Activated T-helper 1 cell treated with anti-CD3 and anti-CD28 coated beads, Interleukin-2, amount 50 U/mL, for 16 hours (primary cell): Measurements from ENCODE around the gene FAHD1.

Source experiments
- DNase-seq, 2 donors: peaks; one replicate each; pipeline ENCODE4 v3.0.0-alpha.2; 2020; ENCODE audit warnings: low read depth in 1 of 2, low spot score in 1 of 2

The FAHD1 gene

DNA sequence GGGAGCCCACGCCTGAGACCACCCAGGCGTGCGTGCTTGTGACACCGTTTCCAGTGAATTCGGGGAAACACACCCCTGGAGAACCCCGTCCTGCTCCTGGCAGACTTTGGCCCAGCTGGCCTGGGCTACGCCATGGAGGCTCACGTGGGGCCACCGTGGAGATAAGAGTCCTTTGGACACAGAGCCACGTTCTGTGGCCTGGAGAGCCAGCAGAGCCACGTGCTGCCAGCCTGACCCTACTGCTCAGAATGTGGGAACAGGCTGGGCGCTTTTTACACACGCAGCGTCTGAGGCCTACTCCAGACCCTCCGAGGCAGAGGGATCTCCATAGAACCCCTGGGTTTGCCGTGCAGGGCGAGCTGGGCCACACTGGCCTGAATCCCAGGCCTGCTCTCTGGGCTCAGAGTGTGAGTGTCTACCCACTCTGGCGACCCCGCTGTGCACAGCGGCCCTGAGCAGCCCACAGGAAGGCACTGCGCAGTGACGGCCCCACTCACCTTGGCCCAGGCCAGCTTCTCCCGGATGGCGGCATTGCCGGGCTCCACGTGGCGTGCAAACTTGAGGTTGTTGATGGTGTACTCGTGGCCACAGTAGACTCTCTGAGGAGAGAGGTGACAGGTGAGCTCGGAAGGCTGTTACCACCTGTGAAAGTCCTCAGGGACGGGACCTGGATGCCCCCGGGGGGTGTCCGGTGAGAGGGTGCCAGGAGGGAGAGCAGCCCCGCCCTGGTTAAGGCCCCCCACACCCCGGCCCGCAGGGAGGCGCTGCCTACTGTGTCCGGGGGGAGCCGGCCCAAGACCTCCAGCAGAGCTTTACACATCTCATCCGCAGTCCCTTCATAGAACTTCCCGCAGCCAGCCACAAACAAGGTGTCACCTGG is 10.4 kb upstream of the FAHD1 start:
- no peak for DNase-seq

DNA sequence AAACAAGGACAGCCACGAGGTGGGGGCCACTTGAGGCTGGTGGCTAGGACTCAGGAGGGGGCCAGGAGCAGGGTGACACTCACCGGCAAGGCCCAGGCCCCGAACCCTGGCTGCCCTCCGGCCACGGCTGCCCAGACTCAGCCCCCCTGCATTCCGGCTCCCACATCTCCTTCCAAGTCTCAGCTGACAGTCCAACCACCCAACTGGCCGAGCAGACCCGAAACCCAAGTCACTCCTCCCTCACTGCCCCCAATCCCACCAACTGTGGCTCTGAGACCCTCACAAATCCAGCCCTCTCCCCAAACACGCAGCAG is 9.8 kb upstream of the FAHD1 start:
- no peak for DNase-seq

DNA sequence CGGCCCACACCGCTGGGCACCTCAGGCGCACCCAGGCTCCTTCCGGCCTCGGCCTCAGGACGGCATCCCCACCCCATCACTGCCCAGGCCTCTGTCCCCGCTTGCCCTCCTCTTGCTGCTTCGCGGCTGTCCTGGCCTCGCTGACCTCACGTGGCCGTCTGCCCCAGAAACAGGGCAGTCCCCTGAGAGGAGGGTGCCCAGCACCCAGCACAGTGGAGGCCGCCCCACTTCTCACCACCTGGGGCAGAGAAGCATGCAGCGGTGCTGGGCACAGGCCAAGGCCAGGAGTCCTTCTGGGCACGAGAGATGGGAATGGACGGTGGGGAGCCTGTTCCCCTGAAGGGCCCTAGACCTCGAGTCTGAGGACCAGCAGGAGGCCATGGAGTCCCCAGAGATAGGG is 9.3 kb upstream of the FAHD1 start:
- DNase-seq: no peak

DNA sequence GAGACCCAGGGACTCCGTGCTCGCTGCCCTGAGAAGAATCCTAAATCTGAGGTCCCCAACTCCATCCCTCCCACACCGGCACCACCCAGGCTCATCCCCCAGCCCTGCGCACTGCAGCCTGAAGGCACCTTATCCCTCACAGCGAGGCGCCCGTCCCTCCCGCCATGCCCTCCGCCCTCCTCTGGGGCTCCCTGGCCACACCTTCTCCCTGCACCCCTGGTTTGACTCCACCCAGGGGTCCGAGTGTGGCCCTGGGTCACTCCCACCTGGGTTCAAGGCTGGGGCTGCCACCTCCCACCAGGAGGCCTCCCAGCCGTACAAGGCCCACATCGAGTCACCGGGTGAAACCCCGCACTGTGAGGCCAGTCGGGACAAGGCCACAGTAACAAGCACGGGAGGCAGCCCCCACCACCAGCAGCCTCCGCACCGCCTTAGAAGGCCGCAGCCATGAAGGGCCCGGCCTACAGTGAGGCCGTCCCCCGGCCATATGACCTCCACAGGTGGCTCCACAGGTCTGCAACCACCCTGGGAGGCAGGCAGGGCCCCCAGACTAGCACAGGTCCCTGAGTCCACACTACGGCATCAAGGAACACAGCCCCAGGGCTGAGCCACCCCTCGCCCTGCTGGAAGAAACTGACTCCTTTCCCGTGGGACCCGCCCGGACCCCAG is 8.7 kb upstream of the FAHD1 start:
- DNase-seq: no peak

DNA sequence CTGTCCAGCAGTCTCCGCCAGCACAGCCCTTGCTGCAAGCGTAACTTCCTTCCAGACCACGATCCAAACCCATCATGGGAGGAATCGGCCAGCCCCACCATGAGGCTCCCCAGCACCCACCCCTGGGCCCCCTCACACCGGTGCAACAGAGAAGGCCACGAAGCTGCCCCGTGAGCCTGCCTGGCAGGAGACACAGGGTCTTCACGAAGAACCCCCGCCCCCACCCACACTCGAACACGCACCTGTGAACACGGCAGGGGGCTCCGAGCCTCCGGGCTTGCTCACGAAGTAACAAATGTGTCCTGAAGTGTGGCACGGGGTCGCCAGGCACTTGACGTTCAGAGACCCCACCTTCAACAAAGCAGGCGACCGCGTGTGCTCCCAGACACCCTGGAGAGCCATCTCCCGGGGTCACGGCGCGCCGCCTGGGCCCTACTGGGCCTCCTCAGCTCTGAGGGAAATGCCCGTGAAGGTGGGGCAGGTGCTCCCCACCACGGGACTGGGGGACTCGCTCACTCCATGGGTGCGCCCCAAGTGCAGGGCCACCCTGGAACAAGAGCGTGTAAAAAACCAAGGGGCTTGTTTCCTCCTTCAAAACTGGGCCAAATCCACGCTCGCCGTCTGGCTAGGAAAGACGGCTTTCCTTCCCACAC is 8.0 kb upstream of the FAHD1 start:
- no peak for DNase-seq

DNA sequence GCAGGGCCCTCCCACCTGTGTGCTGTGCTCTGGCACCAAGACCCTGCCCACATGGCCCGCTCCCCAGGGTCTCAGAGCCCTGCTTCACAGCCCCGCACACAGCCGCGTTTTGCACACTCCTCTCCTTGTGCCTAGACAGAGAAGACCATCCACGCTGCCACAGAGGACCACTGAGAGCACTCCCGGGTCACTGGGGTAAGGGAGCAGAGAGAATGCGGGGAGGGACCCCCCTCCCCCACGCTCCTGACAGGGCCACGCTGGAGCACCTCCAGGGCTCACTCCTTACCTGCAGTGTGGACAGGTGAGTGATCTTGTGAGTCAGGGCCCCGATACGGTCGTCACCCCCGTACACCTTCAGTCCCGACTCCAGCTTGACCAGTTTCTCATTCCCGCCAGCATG is 7.4 kb upstream of the FAHD1 start:
- no peak for DNase-seq

DNA sequence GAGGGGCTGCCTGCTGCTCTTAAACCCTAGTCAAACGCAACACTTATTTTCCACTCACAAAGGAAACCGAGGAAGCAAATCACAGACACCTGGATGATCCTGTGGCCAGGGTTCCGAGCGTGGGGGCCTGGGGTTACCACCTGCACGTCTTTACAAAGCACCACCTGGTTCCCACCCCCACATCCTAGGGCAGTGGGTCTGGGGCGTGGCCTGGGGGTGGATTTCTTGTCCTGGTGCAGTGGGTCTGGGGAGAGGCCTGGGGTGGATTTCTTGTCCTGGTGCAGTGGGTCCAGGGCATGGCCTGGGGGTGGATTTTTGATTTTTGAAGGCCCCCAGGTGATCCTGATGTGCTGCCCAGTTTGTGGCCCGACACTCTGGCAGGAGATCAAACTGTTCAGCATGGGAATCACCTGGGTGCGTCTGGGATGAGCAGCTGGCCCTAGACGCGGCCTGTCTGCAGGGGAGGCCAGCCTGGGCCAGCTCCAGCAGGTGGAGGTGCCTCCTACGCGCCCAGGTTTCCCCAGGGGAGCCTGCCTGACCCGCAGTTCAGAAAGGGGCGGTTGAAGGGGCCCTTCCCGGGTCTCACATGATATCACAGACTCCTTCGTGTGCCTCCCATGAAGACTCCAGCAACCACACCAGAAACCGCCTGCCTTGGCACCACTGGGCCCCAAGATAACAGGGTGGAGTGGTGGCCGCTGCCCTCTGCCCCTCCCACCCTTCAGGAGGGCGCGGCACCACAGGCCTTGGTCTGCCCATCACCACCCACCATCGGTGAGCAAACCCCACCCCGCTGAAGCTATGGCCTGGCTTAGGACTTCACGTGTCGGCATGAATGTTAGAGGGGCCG is 6.7 kb upstream of the FAHD1 start:
- no peak for DNase-seq

DNA sequence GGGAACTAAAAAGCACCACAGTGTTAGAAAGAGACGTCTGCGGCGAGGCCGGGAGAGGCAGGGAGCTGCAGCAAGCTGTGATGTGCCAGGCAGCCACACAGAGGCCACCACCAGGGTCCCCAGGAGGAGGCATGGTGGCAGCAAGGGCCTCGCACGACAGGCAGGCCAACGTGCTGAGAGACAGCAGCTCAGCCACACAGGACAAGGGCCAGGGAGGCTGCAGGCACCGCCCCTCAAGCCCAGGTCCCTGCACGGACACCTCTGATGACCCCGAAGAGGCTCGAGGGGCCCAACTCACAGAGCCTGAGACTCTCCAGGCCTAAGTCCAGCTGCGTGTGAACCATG is 6.1 kb upstream of the FAHD1 start:
- DNase-seq: no peak

DNA sequence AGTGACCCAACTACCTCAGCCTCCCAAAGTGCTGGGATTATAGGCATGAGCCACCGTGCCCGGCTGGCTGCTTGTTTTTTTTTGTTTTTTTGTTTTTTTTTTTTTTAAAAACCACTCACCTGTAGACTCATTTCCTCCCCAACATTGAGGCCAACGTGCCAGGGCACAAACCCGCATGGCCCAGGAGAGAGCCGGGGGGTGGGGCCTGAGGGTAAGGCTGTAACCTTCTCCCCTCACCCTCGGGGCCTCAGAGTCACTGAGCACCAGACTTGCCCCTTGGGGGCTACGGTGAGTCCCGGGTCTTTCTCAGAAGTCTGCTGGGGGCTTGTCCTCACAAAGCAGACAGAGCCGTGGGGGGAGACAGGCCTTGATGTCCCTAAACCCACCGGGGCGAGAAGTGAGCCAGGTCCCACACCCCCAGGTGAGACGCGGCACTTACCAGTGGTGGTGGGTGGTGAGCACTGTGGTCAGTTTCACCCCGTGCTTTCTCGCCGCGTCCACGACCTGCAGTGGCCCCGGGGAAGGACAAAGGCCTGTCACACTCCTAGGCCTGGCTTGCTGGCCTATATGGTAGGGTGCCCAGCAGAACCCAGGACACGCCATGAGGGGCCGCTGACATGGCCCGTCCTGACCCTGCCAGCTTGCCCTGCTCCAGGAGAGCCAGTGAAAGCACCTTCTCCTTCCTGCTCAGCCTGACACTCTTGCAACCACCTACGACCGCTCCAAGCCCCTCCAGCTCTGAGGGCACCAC is 5.0 kb upstream of the FAHD1 start:
- no peak for DNase-seq

DNA sequence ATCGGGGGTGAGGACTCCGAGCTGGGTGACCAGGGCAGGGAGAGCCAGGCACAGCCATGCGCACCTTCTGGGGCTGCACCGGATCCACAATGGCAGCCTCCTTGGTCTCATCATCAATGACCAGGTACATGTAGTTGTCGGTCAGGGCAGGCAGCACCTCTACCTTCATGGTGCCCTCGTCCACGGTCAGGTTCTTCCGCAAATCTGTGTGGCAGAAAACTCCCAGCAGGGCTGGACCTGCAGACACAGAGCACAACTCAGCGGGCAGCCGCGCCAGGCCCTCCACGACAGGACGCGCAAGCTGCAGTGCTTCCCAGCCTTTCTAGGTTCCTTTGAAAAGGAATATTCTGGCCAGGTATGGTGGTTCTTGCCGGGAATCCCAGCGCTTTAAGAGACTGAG is 4.2 kb upstream of the FAHD1 start:
- no peak for DNase-seq

DNA sequence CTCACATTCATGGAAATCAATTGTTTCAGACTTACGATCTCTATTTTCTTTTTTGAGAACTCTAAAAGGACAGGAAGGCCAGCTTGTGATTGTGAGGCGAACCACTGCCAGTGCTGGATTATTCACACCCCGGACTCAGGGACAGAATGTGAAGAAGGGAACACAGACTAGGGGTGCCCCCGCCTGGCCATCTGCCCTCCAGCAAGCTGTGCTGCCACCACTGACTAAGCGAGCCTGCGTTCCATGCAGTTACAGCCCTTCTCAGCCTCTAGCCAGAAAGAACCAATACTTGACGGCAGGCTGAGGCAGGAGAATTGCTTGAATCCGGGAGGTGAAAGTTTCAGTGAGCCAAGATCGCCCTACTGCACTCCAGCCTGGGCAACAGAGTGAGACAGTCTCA is 3.2 kb upstream of the FAHD1 start:
- DNase-seq: no peak

DNA sequence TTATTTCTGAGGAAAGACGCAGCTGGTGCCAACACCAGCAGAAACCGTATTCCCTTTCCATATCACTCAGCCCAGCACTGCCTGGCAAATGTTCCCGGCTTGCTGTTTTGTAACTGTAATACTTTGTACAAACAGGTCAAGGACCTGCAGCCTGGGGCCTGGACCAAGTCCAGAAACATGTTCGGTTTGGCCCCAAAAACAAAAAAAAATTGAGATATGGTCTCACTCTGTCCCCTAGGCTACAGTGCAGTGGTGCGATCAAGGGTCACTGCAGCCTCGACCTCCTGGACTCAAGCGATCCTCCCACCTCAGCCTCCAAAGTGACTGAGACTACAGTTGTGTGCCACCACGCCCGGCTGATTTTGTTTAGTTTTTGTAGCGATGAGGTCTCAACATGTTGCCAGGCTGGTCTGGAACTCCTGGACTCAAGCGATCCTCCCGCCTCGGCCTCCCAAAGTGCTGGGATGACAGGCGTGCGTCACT is 1.6 kb upstream of the FAHD1 start:
- no peak for DNase-seq

DNA sequence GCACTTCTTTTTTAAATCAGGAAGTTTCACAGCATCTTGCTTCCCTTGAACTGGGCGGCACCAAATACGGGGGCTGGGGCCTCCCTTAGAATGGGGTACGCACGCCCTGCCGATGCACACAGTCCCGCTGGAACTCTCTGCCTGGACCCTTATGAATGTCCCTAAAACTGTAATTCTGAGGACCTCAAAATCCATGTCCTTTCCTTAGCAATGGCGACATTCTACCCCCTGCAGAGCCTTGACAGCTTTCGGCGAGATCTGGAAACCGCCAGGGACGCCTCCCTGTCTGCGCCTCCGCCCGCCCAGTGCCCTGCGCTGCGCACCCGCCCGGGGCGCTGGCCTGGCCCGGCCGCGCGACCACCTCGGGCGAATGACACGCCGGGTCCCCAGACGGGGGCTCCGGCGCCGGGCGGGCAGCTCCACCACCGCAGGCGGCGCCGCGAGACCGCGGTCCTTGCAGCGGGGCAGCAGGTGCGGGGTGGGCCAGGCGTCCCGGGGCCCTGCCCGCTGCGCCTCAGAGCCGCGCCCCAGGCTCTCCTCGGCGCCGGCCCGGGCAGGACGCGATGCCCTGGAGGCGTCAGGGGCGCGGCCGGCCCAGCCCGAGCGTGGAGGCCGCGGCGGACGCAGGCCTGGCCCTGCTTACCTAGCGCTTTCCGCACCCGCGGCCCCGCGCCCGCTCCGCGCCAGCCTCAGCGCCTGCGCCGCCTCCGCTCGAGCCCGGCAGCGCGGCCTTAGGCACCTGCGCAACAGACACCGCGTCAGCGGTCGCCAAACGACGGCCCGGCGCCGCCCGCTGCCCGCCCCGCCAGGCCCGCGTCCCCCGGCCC is 929 bp upstream of the FAHD1 start:
- DNase-seq: peak; percentile 32 to 46

DNA sequence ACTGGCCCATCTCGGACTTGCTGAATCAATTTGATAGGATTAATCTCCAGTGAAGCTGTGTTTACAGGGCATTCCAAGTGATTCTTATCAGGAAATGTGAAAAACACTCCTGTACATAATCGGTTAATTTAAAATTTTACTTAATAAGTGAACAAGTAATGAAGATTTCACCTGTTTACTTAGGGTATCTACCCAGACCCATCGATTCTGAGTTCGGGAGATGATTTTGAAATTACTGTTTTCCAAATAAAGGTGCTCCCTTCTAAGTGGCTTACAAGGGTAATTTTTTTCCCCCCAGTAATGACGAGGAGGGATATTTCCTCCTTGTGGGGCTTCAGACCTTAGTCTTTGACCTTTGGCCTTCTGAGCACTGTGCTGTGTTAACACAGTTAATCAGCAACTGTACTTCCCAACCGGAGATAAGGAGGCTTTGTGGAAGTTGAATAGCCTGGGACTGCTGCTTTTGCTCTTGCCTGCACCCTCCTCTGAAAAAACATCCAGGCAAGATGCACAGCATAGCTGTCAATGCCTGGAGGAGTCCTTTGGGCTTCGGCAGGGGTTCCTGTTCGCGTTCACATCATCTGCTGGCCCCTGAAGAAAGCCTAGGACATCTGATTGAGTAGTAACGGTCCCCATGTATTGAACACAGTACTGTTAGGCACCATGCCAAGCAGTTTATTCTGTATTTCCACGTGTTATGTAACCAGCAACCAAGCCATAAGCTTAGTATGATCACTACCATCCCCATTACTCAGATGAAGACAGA is 1.8 kb downstream of the FAHD1 start:
- no peak for DNase-seq

DNA sequence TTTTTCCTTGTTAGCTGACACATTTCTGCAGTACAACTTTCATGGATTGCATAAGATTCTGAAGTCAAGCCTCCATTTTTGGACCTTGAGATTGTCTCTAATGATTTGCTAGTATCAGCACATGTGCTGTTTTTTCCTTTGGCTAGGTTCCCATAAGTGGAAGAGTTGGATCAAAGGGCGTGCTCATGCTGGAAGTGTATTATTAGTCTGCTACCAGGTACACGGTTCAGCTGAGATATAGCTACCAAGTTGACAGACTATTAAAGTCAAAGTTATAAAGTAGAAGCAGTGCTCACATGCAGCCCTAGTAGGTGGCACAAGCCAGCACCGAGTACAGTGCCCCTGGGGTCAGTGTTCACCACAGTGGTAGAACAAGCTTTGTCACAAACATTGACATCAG is 3.2 kb downstream of the FAHD1 start:
- DNase-seq: no peak

DNA sequence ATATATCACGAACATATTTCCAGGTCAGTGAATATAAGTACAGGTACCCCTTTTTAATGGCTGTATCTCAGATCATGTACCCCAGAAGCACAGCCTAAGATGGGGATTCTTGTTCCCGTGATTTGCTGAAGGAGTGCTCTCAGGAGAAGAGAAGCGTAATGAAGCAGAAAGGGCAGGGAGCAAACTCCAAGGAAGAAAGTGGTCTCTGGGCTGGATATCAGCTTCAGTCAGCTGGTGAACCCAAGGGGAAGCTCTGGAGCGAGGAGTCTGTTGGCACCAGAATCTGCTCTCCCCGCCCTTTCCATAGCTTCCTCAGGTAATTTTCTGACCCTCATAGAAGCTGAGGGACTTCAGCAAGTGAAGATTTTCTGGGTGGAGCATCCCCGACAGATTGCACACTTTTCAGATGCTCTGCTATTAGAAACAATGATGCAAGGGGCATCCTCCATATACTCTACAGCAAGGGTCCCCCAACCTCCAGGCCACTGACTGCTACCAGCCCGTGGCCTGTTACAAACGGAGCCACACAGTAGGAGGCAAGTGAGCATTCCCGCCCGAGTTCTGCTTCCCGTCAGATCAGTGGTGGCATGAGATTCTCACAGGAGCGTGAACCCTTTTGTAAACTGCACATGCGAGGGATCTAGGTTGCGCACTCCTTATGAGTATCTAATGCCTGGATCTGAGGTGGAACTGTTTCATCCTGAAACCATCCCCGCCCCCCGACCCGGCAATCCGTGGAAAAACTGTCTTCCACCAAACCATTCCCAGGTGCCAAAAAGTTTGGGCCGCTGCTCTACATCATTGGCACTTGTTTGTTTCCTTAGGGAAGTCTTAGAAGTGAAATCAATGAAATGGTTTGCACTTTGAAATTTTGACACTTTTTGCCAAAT is 4.4 kb downstream of the FAHD1 start:
- no peak for DNase-seq

DNA sequence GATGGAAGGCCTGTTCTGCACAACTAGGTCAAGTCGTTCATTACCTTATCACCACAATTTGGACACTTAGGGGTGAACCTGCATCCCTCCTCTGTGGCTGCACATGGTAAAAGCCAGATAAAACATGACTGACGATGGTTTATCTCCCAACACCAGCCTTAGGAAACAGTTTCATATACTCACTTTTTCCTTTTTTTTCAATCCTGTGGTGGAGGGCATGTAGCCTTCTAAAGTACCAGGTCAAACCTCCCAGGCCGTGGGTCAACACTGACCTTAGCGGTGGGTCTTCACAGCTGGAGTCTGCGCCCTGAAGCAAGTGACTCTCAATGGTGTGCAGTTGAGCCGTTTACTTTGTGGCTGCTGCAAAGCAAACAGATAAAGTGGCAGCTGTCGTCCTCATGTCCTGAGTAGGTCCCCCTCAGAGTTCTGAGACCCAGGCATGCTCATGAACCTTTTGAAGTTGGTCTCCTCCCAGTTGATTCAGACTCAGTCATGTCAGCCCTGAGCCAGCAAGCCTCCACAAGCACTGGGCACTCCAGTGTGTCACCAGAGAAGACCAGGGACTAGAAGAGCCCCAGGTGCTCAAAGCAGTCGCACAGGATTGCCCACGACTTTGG is 5.9 kb downstream of the FAHD1 start:
- DNase-seq: no peak

DNA sequence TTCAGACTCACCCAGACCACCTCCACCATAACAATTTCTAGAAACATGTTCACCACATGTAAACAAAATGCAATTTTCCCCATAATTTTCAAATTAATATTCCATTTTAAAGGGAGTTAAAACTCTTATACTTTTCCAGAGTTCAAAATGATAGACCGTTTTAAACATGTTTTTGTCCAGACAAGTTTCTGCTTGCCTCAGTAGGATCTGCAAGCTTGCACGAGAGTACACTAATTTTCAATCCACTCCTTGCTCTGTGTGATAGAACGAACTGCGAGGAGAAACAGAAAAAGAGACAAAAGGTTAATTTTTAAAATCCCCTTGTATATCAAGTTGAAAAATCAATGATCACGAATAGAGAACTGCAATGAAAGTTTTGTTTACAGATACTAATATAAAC is 7.1 kb downstream of the FAHD1 start:
- no peak for DNase-seq
